Right cardiac atrium (tissue), 5 donors: ENCODE data around the gene JAG2. TPM values are rescaled to one million over a fixed set of nuclear protein-coding genes. Genes with fewer than 3 reads are reported as not detected.

Source experiments
- ATAC-seq, 2 donors: fragments of 200-7000 bp; cut with Tn5 transposase; one replicate each; pipeline versions ENCODE4 v1.8.0 to v1.9.1; 2020; ENCODE audit warnings: moderate library complexity in 2 of 2, mild to moderate bottlenecking in 1 of 2
- DNase-seq, 3 donors: peaks; one replicate each; pipeline ENCODE4 v3.0.0-alpha.2; 2020
- H3K27ac ChIP-seq: one replicate; pipeline ENCODE4 v1.5.1; 2013; ENCODE audit warnings: mild to moderate bottlenecking, low read length, control low read depth, moderate library complexity
- H3K27me3 ChIP-seq: one replicate; pipeline ENCODE4 v1.6.1; 2013; ENCODE audit not compliant: control insufficient read depth, insufficient read depth
- H3K4me1 ChIP-seq: one replicate; pipeline ENCODE4 v1.6.1; 2013; ENCODE audit warnings: low read length; ENCODE audit not compliant: control insufficient read depth, insufficient read depth
- H3K4me3 ChIP-seq: one replicate; pipeline ENCODE4 v1.5.1; 2013; ENCODE audit warnings: low read length, control low read depth
- H3K9me3 ChIP-seq: one replicate; pipeline ENCODE4 v1.6.1; 2013; ENCODE audit warnings: low read length; ENCODE audit not compliant: control insufficient read depth
- WGBS: extraction: QIAGEN DNeasy Blood & Tissue Kit; methylation state at CpG from one replicate; pipeline ENCODE4 v1.1.7; 2013; 5-methylcytosine and 5-hydroxymethylcytosine counted together
- intact Hi-C, 4 donors: fragments of 100-400 bp; cut with DNase I; formaldehyde crosslinking; loops; one replicate each; pipeline versions ENCODE4 v1.11.0 to v1.14.0; 2022 to 2023
- microRNA-seq, 2 donors: library from miRNA; unstranded; fragments of <30 nt; microRNA quantifications; one replicate each; pipeline ENCODE4 v1.2.0, GENCODE V29; 2020 to 2021
- polyA plus RNA-seq: library from polyadenylated mRNA; stranded (reverse); fragments of 200-250 nt; gene quantifications from one replicate; pipeline ENCODE4 v1.2.3, GENCODE V29; 2013
- total RNA-seq, 4 donors: library from RNA; stranded (reverse); fragmentation: NEBNext Ultra II Directional; extraction: Animal tissue kit (Norgen Biotek cat#: 25700); gene quantifications; one replicate each; pipeline ENCODE4 v1.2.1, GENCODE V29; 2021
- donor health status: healthy with polysubstance abuse.
- donor health status: DM: no; HTN: yes; CAD: no.
- donor health status: DM: no; HTN: no; CAD: no.
- donor health status: DM: no; HTN: yes; CAD: no; lungs with severe emphysema.
- donor health status: DM: yes; HTN: yes; CAD: no.

The JAG2 gene
- total and polyA plus RNA-seq, 5 donors: 16.5 to 21.3 (median 17.7) TPM

DNA sequence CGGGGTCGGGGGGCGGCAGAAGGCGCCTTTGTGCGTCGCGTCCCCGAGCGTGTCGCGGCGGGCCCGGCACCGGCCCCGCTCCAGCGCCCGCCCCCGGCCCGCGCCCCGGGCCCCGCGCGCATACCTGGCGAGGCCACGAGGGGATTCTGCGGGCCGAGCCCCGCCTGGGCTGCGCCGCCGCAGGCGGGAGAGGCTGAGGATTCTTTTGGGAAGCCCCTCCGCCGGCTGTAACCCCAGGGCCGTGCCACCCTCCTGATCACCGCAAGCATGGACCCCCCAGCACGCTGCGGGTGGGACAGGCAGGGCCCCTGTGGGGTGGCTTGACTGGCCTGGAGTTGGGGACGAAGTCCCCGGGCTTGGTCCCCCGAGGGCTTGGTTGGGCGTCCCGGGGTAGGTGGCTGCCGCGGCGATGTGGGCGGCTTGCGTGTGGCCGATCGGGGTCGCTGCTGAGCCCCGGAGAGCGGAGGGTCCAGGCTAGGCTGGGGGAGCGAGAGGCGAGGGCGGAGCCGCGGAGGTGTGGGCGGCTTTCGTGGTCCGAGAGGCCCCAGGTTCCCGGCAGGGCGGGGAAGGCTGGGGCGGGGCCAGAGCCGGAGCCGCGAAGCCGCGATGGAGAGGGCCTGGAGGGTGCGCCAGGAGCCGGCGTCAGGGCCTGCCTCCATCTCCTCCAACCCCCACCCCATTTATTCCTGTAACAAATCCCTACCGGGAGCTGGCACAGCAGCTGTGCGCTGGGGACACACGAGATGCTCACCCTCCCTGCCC is 75.0 kb downstream of the JAG2 start:
- H3K4me3 ChIP-seq: peak overlapping the region; percentile 55
- H3K4me1 ChIP-seq: no peaks in the 10 kb centered on the region
- DNase-seq (peak; percentile 79 to 93 (median 92)), ATAC-seq (peak; percentile 49 to 56)
- under 1% methylated on average over 76 of the region's 76 CpGs for WGBS
- no peaks in the 10 kb centered on the region for H3K9me3 ChIP-seq
- peak overlapping the region; percentile 15 for H3K27ac ChIP-seq
- intact Hi-C loops: loop anchor here (5.0 to 10.0 kb wide), 4 partner anchors 69 to 191 kb away; partner anchors contain the start of gene JAG2 (in 1 of the 4)
- no peaks in the 10 kb centered on the region for H3K27me3 ChIP-seq

DNA sequence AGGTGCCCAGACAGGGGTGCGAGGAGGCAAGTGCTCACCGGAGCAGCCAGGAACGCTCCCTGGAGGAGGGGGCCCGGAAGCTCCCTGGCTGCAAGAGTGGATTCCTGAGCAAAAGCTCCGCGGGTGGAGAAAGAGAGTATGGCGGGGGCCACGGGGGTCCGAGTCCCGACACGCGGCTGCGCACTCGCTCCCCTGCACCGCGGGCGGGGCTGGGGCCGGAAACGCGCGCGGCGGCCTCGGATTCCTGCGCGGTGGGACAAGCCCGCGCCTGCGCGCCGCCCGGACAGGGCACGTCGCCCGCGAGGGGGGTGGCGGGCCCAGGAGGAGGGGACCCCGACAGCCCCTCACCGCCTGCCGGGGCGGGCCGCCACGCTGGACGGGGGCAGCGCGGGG is 75.5 kb downstream of the JAG2 start:
- 2% methylated on average over 46 of the region's 46 CpGs for WGBS
- DNase-seq: peak; percentile 76 to 91 (median 90)
- peak; percentile 38 to 46 for ATAC-seq
- no peaks in the 10 kb centered on the region for H3K4me1 ChIP-seq
- peak overlapping the region; percentile 66 for H3K27ac ChIP-seq
- intact Hi-C loops: loop anchor here (5.0 to 10.0 kb wide), 4 partner anchors 69 to 192 kb away; partner anchors contain the start of gene JAG2 (in 1 of the 4)
- no peaks in the 10 kb centered on the region for H3K27me3 ChIP-seq
- no peaks in the 10 kb centered on the region for H3K9me3 ChIP-seq
- H3K4me3 ChIP-seq: peak overlapping the region; percentile 55

DNA sequence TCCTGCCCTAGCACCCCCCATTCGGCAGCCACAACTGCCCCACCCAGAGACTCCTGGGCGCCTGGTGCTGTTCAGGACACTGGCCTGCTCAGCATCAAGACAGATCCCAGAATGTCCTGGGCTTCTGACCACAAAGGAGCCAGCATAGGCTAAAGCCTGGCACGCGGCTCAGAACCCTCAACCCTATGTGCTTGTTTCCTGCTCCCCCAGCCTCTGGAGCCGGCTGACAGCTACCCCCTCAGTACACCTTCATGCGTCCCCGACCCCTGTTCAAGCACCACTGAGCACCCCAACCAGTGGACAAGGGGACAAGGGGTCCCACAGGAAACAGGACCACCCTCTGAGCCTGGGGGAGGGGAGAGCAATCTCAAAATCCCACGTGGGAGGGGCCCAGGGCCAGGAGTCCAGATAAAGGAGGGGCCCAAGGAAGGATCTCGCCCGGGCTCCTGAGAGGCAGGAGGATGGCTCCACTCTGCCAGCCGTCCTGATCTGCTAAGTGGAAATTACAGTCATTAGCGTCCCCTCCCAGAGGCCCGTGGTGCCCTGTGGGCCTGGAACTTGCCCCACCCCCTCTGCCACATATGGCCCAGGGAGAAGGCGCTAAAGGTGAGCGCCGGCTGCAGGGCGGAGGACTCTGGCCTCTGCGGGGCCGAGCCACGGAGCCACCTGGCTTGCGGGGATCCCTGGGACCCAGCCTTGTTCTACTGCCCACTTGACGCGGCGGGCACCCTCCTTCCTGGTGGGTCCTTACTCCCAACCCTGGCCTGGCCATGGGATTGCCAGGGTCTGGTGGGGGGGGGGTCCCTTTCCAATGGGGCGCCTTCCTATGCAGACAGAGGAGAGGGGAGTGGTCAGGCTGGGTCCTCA is 76.2 kb downstream of the JAG2 start:
- peak overlapping the region; percentile 55 for H3K4me3 ChIP-seq
- 42% methylated on average over 25 of the region's 25 CpGs for WGBS
- no peaks in the 10 kb centered on the region for H3K9me3 ChIP-seq
- ATAC-seq: peak in 1 of 2 donors; percentile 1
- H3K4me1 ChIP-seq: no peaks in the 10 kb centered on the region
- H3K27me3 ChIP-seq: no peaks in the 10 kb centered on the region
- peak in 1 of 3 donors; percentile 68 for DNase-seq
- peak overlapping the region; percentile 66 for H3K27ac ChIP-seq
- intact Hi-C loops: loop anchor here (5.0 to 10.0 kb wide), 4 partner anchors 70 to 192 kb away; partner anchors contain the start of gene JAG2 (in 1 of the 4)

DNA sequence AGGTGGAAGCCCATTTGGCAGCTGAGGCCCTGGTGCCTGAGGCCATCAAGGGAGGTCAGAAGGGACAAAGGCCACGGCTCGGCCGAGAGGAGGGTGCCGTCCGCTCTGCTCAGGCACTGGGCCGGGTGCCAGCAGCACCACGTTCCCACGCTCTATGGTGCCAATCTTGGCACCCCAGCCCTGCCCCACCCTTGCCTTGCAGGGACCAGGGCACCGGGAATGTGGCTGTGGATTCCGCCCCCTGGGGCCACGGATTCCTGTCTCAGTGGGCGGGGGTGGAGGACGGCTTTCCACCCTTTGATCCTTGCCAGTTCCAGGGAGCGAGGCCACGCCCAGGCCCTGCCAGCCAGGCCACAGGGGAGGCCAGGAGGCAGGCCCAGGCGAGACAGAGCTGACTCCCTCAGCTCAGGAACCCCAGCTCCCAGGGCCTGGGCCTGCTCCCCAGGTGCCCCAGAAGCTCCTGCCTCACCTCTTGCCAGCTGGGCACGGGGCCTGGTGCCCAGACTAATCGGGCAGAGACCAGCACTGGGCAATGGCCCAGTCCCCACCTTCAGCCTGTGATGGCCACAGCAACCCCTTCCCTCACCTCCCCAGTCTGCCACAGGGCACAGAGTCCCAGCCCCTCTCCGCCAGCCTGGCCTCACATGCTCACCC is 76.9 kb downstream of the JAG2 start:
- Histone ChIP-seq H3K27ac (peak overlapping the region; percentile 66), H3K27me3 (no peaks in the 10 kb centered on the region), H3K4me3 (no peak overlapping the region), H3K4me1 (no peaks in the 10 kb centered on the region), H3K9me3 (no peaks in the 10 kb centered on the region)
- intact Hi-C loops: loop anchor here (5.0 to 10.0 kb wide), 4 partner anchors 71 to 193 kb away; partner anchors contain the start of gene JAG2 (in 1 of the 4)
- ATAC-seq (peak; percentile 45 to 51), DNase-seq (peak; percentile 80 to 92 (median 90))
- 37% methylated on average over 19 of the region's 19 CpGs for WGBS

DNA sequence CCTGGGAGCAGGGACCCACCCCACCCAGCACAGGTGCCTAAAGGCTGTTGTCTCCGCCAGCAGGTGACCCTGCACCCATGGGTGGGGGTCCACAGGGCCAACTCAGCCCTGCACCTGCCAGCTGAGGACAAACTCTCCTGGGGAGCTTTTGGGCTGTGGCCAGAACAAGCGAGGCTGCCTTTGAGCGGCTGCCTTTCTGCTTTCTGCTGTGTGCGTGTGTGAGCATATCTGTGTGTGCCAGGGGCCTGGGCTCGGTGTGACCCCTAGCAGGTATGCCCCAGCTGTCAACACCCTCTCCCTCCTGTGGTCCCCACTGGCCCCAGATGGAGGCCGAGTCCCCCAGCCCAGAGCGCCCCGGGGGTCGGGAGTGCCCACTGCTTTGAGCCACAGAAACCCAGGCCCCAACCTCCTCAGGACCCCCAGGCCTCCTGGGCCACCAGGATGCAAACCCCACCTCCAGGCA is 77.5 kb downstream of the JAG2 start:
- H3K27ac ChIP-seq: peak overlapping the region; percentile 1
- DNase-seq (peak in 1 of 3 donors; percentile 65), ATAC-seq (no peak)
- H3K9me3 ChIP-seq: no peaks in the 10 kb centered on the region
- 67% methylated on average over 9 of the region's 9 CpGs for WGBS
- no peaks in the 10 kb centered on the region for H3K4me1 ChIP-seq
- H3K4me3 ChIP-seq: no peak overlapping the region
- H3K27me3 ChIP-seq: no peaks in the 10 kb centered on the region
- intact Hi-C loops: loop anchor here (5.0 to 10.0 kb wide), 4 partner anchors 71 to 194 kb away; partner anchors contain the start of gene JAG2 (in 1 of the 4)

Small RNA genes lying within 50 kb of the gene (microRNA-seq; reads per million reads assigned to microRNA genes)
- 0 reads per million in 2 donors for gene MIR6765

Other genes starting within 250 kb of the JAG2 start
- under 1 TPM; 0.06 to 0.88 (median 0.20) TPM for gene PLD4, start 243.9 kb downstream of the JAG2 start, total RNA-seq
- 0.05 TPM for gene PLD4, start 243.9 kb downstream of the JAG2 start, polyA plus RNA-seq
- gene AHNAK2, start 190.4 kb downstream of the JAG2 start, total RNA-seq: 1 to 10 TPM; 2.5 to 5.7 (median 3.3) TPM
- gene AHNAK2, start 190.4 kb downstream of the JAG2 start, polyA plus RNA-seq: 2.0 TPM
- gene CLBA1, start 183.0 kb downstream of the JAG2 start, total RNA-seq: 1 to 10 TPM; 1.8 to 4.2 (median 3.1) TPM
- gene CLBA1, start 183.0 kb downstream of the JAG2 start, polyA plus RNA-seq: 2.4 TPM
- 1 to 10 TPM; 2.9 to 3.9 (median 3.3) TPM for gene CDCA4, start 147.7 kb downstream of the JAG2 start, total RNA-seq
- gene CDCA4, start 147.7 kb downstream of the JAG2 start, polyA plus RNA-seq: 2.5 TPM
- under 1 TPM; 0.62 to 0.80 (median 0.73) TPM for gene GPR132, start 103.3 kb downstream of the JAG2 start, total RNA-seq
- 0.32 TPM for gene GPR132, start 103.3 kb downstream of the JAG2 start, polyA plus RNA-seq
- gene NUDT14, start 12.5 kb upstream of the JAG2 start, total RNA-seq: 10 to 100 TPM; 23.9 to 35.5 (median 32.0) TPM
- 31.4 TPM for gene NUDT14, start 12.5 kb upstream of the JAG2 start, polyA plus RNA-seq
- 10 to 100 TPM; 28.1 to 40.5 (median 35.8) TPM for gene BTBD6, start 79.8 kb upstream of the JAG2 start, total RNA-seq
- gene BTBD6, start 79.8 kb upstream of the JAG2 start, polyA plus RNA-seq: 42.2 TPM
- gene BRF1, start 132.2 kb upstream of the JAG2 start, total RNA-seq: 10 to 100 TPM; 18.1 to 21.1 (median 18.4) TPM
- gene BRF1, start 132.2 kb upstream of the JAG2 start, polyA plus RNA-seq: 17.9 TPM
- 10 to 100 TPM; 50.6 to 67.0 (median 64.4) TPM for gene PACS2, start 146.0 kb upstream of the JAG2 start, total RNA-seq
- 63.0 TPM for gene PACS2, start 146.0 kb upstream of the JAG2 start, polyA plus RNA-seq
- gene TEX22, start 229.8 kb upstream of the JAG2 start, total RNA-seq: 1 to 10 TPM in 2 of 4 donors, under 1 TPM in 2; 0.46 to 1.9 (median 1.00) TPM
- 0.05 TPM for gene TEX22, start 229.8 kb upstream of the JAG2 start, polyA plus RNA-seq